Suppressor macrophage (primary cell): ENCODE results near the gene RUNX2.
"Not testable (repeated sequence)": the region's sequence is repeated elsewhere in the genome, so short reads cannot be mapped to it uniquely, and the experiment has no call there.

Source experiments
- DNase-seq, 4 experiments: peaks; one replicate each; pipeline ENCODE4 v3.0.0-alpha.2; 2020 to 2022

The RUNX2 gene

DNA sequence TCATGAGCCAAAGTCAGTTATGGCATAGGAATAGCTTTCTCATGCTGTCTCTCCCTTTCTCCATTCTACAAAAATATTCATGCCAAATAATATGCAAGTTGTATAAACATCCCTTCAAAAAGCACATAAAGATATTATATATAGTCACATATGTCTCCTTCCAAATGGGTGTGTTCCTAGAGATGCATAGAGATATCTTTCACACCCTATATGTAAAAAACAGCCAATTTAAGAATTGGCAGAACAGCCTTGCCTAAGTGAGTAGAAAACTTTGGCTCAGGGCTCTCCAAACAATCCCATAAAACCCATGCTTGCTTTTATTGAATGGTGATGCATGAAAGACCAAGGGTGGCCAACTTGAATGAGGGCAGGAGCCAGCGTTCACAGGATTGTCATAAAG, 324.3 kb downstream of the RUNX2 start:
- DNase-seq, result no peak

DNA sequence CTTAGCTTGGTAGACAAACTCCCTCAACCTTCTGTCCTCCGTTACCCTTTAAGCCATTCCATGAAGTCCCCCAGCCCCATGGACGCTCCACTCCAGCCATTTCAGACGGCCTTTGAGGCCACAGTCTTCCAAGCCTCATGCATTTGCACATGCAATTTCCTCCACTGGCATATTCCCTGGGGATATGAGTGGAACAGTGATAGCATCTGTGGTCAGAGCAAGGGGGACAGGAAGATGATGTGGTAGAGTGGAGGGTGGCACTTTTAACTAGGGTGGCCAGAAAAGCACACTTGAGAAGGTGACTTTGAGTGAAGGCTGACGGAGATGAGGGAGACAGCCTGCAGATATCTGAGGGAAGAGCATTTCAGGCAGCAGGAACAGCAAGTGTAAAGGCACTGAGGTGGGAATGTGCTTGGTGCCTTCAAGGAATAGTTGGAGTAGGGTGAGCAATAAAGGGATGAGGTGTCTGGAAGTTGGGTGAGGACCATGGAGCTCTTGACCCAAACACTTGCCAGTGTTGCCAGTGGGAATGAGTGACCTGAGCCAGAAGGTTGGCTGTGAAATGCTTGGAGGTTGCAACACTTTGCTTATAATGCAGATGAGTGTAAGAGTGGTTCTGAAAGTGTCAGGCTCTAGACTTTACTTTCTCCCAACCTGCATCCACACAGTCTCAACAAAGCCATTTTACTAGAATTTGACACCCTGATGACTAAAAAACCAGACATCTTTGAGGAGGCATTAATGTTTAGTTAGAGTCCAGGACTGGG, 325.2 kb downstream of the RUNX2 start:
- no peak for DNase-seq

- no peak for DNase-seq
Measured at GRCh38 chr6:45654673-45655072, 326.5 kb downstream of the RUNX2 start.

GRCh38 chr6:45655745-45656476, 327.8 kb downstream of the RUNX2 start:
- no peak for DNase-seq

DNA sequence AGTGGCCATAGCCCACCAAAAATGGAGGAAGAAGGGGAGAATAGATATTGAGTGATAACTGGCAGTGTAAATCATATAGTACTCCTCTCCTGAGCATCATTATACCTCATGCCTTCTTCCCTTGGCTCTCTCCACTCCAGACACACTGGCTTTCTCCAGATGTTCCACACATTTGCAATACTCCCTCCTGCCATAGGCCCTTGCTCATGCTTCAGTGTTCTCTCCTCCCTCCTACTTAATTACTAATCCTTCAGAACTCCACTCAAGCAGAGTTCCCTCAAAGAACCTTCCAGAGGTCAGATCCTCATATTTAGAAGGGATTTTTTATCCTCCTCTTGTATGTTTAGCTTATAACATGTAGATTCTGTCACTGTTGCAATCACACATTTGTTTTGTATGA, 329.1 kb downstream of the RUNX2 start:
- DNase-seq, result no peak

- DNase-seq, result no peak
Measured at GRCh38 chr6:45658400-45658799, 330.3 kb downstream of the RUNX2 start.

DNA sequence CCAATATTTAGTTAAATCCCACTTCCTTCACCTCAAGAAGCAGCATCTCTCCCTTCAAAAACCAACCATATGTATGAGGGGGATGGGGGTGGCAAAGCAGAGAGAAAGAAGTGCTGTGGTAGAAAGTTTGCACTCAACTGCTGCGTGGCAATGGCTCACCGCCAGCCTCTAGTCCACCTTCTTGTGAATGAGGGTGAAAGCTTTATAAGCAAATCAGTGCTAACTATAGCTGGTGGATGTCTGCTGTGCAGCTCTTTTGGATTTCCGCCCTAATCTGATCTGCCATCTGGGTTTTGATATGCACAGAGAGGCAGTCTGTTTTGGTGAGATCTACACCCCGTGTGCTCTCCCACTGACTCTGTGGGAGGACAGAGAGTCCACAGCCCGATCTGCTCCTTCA, 330.8 kb downstream of the RUNX2 start:
- no peak for DNase-seq

- DNase-seq, result no peak
Measured at GRCh38 chr6:45661661-45662060, 333.5 kb downstream of the RUNX2 start.

DNA sequence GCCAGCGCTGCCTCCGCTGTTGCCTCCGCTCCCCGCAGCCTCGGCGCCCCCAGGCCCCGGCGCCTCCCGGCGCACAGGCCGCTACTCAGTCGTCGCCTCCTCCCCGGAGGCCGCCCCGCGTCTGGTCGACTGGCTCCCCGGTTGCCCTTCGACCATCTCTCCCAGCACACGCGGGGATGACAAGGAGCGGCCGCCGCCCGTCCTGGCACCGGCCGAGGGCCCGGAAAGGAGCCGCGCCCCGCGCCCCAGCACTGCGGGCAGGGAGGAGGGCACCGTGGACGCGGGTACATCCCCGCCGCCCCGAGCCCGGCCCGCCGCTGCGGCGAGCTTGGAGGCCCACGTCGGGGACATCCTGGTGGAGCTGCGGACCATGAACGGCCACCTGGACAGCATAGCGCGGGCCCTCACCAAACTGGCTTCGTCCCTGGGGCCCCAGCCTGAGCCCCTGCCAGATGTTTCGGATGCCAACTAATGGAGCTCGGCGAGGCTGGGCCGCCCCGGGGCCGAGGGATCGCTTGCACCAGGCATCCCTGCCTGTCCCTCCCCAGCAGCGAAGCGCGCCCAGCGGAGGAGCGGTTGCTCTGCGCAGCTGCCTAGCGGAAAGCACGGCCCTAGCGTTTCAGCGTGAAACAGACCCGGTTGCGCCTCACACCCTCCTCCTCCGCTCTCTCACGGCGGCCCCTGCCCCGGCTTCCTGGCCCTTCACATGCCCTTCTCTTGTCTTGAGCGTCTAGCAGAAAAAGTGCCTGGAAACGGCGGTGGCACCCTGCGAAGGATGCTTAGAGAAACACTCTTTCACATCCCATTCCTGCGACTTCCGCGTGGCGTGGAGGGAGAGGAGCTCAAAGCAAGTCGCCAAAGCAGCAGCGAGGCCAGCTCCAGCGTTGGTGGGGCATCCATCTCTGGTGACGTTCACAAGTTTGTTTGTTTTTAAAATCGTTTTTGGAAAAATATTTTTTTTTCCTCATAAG, 335.4 kb downstream of the RUNX2 start:
- DNase-seq, result peak; percentile 35 to 63 (median 54)

DNA sequence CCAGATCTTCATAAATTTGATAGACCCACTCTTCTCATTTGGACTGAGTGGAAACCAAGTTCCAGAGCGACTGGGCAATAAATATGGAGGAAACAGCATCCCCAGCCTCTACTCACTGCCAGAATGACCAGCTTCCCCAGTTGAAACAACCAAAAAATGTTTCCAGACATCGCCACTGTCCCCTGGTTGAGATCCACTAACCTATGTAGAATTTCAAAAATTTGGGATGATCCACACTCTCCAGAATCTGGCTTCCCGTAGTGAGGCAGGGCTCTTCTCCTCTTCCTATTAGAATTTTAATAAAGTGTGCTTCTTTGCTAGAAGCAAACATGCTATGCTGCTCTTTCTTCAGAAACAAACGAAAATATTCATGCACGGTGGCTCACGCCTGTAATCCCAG, 336.6 kb downstream of the RUNX2 start:
- DNase-seq, result no peak

- DNase-seq, result no peak
Measured at GRCh38 chr6:45665859-45666258, 337.7 kb downstream of the RUNX2 start.

DNA sequence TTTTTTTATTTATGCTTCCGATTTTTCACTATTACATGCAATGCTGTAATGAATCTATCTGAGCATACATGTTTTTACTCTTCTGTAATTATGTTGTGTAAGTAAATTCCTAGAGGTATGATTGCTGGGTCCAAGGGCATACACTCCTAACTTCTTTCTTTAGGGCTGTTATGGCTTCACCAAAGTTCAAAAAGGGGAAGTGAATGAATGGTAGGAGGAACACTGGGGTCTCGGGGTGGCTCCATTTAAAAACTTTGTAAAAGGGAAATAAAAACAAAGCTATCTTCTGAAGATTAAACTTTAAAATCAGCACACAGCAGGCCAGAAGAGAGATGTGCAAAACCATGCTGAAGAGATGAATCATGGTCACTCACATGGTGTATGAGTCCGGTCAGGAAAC, 338.7 kb downstream of the RUNX2 start:
- DNase-seq, result peak in 3 of 4 experiments; percentile 15 to 38 (median 35)

GRCh38 chr6:45667300-45667699, 339.2 kb downstream of the RUNX2 start:
- DNase-seq, result no peak

DNA sequence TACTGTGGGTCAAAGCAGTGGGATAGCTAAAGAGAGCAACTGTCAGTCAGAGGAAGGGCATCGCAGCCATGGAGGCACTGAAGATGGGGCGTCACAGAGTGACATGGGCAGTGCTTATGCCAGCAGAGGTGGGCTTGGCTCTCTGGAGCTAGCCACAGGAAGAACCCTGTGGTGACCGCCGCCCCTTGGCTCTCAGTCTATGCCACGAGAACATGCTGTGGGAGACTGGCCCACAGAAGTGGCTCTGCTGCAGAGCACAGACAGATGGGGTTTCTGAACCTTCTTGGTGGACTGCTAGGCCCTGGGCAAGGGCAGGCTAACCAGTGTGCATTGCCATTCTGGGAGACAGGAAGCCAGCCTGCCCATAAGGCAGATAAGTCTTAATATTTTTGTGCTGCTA, 339.6 kb downstream of the RUNX2 start:
- DNase-seq, result no peak

DNA sequence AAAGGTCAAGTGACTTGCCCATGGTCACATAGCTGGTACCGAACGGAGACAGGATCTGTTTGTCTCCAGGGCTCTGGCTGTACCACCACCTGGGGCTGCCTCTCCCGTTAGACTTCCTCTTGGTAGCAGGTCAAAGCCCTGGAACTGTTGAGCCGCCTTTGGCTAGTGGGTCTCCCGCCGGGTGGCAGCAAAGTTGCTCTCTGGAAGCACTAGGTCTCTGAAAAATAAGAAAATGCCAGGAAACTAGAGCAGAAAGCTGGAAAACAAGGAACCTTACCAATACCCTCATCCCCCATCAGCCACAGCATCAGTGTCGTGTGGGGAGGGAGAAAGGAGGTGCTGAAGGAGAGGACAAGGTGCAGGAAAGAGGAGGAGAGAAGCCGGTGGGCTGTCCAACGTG, 340.6 kb downstream of the RUNX2 start:
- DNase-seq, result peak in 1 of 4 experiments; percentile 13

DNA sequence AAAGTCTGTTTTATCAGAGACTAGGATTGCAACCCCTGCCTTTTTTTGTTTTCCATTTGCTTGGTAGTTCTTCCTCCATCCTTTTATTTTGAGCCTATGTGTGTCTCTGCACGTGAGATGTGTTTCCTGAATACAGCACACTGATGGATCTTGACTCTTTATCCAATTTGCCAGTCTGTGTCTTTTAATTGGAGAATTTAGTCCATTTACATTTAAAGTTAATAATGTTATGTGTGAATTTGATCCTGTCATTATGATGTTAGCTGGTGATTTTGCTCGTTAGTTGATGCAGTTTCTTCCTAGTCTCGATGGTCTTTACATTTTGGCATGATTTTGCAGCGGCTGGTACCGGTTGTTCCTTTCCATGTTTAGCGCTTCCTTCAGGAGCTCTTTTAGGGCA, 345.0 kb downstream of the RUNX2 start:
- DNase-seq, result not testable (repeated sequence)

- not testable (repeated sequence) for DNase-seq
Measured at GRCh38 chr6:45675166-45675565, 347.0 kb downstream of the RUNX2 start.

- DNase-seq, result no peak
Measured at GRCh38 chr6:45675634-45676033, 347.5 kb downstream of the RUNX2 start.

DNA sequence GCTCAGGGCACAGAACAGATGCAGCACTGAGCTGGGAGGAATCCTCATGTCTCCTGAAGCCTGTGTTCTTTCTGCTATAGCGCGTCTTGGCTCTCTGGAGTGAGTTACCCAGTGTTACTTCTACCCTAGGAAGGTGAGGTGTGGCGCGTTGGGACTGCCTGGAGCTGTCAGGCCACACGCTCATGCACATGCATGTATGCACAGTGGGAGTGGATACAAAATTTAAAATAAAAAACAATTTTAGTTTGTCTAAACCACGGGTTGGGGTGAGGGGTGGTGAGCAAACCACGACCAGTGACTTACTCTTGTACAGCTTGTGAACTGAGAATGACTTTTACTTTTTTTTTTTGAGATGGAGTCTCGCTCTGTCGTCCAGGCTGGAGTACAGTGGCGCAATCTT, 348.2 kb downstream of the RUNX2 start:
- no peak for DNase-seq

- DNase-seq, result peak; percentile 69 to 83 (median 82)
Measured at GRCh38 chr6:45677381-45678284, 349.5 kb downstream of the RUNX2 start.

- DNase-seq, result peak in 2 of 4 experiments; percentile 28 to 31
Measured at GRCh38 chr6:45678285-45678607, 350.1 kb downstream of the RUNX2 start.

- DNase-seq, result no peak
Measured at GRCh38 chr6:45679163-45679562, 351.0 kb downstream of the RUNX2 start.
